ENCODE results near the gene UQCRC2.

DNA sequence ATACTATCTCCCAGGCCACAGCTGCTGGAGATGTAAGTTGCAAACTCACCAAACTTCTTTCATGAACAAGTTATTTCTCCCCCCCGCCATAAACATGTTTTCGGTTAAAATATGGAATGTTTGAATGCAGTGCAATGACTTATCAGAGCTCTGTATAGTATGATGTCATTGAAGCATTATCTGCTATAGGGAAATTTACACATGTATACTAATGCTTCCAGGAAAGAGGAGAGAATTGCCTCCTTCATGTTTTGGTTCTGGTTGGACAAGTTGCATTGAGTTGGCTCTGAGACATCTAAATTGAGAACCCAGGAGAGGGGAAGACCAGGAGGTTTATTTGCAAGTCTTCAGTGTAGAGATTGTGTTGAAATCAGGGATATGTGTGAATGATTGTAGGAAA, 20.8 kb downstream of the UQCRC2 start:
- TF ChIP-seq, protein P1, sequence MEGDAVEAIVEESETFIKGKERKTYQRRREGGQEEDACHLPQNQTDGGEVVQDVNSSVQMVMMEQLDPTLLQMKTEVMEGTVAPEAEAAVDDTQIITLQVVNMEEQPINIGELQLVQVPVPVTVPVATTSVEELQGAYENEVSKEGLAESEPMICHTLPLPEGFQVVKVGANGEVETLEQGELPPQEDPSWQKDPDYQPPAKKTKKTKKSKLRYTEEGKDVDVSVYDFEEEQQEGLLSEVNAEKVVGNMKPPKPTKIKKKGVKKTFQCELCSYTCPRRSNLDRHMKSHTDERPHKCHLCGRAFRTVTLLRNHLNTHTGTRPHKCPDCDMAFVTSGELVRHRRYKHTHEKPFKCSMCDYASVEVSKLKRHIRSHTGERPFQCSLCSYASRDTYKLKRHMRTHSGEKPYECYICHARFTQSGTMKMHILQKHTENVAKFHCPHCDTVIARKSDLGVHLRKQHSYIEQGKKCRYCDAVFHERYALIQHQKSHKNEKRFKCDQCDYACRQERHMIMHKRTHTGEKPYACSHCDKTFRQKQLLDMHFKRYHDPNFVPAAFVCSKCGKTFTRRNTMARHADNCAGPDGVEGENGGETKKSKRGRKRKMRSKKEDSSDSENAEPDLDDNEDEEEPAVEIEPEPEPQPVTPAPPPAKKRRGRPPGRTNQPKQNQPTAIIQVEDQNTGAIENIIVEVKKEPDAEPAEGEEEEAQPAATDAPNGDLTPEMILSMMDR (IDR thresholded peaks at IDR 0.05 in 2 of 3, conservative IDR thresholded peaks at IDR 0.05 in 1 of 3; ENCODE audit: borderline replicate concordance in 1 of 3, insufficient read depth in 1 of 3, low read depth in 2 of 3, low read length in 2 of 3): no peak
- TF ChIP-seq ZNF274 (IDR thresholded peaks at IDR 0.05; ENCODE audit: low read depth, low read length) (no peak), POLR2A (IDR thresholded peaks at IDR 0.05; ENCODE audit: borderline replicate concordance, extremely low read depth, insufficient read depth, insufficient read length) (no peak), RAD21 (IDR thresholded peaks at IDR 0.05; ENCODE audit: low read depth) (no peak)
- TF ChIP-seq, protein P2, sequence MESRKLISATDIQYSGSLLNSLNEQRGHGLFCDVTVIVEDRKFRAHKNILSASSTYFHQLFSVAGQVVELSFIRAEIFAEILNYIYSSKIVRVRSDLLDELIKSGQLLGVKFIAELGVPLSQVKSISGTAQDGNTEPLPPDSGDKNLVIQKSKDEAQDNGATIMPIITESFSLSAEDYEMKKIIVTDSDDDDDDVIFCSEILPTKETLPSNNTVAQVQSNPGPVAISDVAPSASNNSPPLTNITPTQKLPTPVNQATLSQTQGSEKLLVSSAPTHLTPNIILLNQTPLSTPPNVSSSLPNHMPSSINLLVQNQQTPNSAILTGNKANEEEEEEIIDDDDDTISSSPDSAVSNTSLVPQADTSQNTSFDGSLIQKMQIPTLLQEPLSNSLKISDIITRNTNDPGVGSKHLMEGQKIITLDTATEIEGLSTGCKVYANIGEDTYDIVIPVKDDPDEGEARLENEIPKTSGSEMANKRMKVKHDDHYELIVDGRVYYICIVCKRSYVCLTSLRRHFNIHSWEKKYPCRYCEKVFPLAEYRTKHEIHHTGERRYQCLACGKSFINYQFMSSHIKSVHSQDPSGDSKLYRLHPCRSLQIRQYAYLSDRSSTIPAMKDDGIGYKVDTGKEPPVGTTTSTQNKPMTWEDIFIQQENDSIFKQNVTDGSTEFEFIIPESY (IDR thresholded peaks at IDR 0.05; ENCODE audit: extremely low read depth, insufficient replicate concordance, low read length): no peak
- TF ChIP-seq, protein P3, sequence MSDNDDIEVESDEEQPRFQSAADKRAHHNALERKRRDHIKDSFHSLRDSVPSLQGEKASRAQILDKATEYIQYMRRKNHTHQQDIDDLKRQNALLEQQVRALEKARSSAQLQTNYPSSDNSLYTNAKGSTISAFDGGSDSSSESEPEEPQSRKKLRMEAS (IDR thresholded peaks at IDR 0.05): no peak
- TF ChIP-seq, protein P4, sequence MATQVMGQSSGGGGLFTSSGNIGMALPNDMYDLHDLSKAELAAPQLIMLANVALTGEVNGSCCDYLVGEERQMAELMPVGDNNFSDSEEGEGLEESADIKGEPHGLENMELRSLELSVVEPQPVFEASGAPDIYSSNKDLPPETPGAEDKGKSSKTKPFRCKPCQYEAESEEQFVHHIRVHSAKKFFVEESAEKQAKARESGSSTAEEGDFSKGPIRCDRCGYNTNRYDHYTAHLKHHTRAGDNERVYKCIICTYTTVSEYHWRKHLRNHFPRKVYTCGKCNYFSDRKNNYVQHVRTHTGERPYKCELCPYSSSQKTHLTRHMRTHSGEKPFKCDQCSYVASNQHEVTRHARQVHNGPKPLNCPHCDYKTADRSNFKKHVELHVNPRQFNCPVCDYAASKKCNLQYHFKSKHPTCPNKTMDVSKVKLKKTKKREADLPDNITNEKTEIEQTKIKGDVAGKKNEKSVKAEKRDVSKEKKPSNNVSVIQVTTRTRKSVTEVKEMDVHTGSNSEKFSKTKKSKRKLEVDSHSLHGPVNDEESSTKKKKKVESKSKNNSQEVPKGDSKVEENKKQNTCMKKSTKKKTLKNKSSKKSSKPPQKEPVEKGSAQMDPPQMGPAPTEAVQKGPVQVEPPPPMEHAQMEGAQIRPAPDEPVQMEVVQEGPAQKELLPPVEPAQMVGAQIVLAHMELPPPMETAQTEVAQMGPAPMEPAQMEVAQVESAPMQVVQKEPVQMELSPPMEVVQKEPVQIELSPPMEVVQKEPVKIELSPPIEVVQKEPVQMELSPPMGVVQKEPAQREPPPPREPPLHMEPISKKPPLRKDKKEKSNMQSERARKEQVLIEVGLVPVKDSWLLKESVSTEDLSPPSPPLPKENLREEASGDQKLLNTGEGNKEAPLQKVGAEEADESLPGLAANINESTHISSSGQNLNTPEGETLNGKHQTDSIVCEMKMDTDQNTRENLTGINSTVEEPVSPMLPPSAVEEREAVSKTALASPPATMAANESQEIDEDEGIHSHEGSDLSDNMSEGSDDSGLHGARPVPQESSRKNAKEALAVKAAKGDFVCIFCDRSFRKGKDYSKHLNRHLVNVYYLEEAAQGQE (IDR thresholded peaks at IDR 0.05; ENCODE audit: low read depth): no peak
